ENCODE measurements around the gene ROBO1.
"Not testable (repeated sequence)": the region's sequence is repeated elsewhere in the genome, so short reads cannot be mapped to it uniquely, and the experiment has no call there.

Gene ROBO1

DNA sequence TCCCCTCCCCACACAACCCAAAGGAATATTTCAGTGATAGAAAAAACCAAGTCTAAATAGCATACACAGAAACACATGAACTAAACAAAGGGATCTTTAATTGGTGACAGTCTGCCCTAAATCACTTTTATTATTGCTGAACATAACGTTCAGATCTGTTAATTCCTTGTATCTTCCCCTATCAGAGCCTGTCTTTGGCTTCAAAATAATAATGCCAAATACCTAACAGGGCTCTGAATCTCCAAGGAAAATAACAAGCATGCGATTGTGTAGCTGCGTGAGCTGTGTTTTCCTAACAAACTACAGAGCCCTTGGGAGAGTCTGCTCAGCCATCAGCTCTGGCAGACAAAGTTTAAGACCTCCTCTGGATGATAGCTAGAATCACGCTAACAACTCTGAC is 1010.1 kb downstream of the ROBO1 start:
- no peak for DNase-seq

DNA sequence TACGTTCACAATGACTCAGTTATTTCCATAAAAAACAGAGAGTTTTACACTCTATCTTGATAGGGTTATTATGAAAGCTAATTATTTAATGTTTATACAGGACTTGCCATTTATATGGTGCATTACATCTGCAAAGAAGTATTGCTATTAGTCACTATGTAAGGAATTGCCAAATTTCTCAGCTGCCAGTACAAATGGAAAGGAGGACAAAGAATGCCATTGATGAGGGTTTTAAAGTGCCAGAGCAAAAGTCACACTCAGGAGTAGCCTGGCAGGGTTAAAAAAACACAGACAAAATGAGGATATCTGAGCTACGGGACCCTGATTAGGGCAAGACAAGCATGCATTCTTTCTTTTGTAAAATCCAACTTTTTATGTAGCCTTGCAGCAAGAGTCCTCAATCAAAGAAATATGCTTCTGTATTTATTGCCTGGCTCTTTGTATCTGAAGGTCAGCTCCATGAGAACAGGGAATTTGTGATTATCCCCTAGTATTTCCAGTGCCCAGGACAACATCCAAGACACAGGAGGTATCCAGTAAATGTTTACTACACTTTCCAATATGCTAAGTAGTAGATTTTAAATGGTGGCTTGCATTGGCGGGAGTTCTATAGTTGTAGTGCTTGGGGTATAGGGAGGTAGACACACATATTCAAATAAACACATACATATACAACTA is 1013.6 kb downstream of the ROBO1 start:
- peak; percentile 52 for DNase-seq

DNA sequence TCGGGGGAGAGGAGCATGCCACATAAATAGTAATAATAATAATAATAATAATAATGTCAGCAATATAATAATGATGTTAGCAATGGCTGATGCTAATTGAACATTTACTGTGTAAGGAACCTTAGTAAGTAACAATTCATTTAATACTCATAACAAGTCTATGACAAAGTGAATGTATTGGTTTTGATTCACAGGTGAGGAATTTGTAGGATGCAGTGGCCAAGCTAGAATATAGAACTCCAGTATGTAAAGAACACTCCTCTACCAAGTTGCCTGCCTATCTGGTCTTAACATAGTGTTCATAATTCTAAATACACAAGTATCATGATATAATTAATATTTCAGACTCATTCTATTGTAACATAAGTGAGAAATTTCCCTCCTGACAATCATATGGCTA is 1016.5 kb downstream of the ROBO1 start:
- DNase-seq = no peak

DNA sequence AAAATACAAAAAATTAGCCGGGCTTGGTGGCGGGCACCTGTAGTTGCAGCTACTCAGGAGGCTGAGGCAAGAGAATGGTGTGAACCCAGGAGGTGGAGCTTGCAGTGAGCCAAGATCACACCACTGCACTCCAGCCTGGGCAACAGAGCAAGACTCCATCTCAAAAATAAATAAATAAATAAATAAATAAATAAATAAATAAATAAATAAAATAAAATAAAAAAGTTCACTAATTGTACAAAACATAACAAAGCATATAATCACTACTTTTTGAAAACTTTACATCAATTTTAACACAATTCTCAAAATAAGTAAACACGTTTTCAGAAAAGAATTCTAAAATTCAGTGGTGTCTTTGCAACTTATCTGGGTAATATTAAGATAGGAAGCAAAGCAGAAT is 1017.5 kb downstream of the ROBO1 start:
- DNase-seq = not testable (repeated sequence)

DNA sequence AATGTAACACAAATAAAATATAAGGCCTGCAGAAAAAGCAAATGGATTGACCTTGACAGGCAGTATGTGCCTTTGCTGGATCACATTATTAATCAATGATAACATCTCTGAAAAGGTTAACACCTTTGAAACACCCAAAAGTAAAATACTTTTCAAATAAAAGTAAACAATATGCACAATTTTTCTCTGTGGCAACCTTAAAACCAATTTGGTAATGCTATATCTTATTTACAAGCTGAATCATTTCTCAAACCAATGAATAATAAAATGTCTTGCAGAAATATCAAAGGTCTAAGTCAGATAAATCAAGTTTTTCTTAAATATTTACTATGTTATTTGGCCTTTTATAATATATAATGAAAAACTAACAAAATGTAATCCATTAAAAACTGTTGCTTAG is 1018.7 kb downstream of the ROBO1 start:
- DNase-seq = no peak

DNA sequence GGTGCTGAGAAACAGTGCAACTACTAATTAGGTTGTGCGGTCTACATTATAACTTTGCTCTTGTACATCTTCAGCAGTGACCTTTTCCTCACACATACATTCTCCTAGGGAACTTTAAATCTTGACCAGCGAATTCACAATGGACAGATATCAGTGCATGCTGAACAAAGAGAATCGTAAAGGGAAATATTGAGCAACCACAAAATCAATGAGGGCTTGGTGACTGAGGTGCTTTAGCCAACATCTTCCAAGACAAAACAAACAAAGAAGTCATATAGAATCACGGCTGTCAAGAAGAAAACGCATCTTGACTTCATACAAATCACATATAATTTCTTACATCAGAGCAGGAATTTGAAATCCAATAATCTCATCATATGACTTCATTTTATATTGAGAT is 1022.0 kb downstream of the ROBO1 start:
- DNase-seq = no peak

DNA sequence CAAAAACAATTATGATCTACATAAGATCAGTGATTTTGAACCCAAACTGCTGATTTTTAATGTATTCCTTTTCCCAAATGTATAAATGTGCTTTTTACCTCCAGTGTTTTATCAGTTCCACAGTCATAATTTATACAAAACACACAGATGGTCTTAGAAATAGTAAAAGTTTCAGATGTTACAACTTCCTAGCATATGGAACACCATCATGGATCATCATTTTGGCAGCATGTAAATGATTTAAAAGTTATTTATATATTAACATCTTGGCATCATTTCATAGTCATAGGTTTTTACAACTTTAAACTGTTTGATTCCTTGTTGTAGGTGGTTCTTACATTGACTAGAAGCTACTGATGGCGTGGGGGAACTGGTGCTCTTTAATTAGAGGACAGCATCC is 1025.3 kb downstream of the ROBO1 start:
- DNase-seq = no peak

DNA sequence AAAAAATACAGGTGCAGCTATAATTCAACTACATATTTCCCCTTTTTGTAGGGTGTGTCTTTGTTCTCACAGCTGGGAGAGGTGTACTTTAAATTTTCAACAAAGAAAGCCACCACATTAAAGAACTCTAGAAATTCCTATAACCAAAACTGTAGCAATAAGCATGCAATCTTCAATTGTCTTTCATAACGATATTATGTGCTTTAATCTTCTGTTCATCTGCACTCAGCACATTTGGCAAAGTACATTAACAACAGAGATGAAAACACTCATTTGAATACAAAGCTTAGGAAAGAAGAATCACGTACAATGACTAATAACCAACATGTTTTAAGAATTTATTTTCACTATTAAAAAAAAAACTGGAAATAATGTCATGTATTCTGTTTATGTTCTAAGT is 1025.8 kb downstream of the ROBO1 start:
- no peak for DNase-seq

DNA sequence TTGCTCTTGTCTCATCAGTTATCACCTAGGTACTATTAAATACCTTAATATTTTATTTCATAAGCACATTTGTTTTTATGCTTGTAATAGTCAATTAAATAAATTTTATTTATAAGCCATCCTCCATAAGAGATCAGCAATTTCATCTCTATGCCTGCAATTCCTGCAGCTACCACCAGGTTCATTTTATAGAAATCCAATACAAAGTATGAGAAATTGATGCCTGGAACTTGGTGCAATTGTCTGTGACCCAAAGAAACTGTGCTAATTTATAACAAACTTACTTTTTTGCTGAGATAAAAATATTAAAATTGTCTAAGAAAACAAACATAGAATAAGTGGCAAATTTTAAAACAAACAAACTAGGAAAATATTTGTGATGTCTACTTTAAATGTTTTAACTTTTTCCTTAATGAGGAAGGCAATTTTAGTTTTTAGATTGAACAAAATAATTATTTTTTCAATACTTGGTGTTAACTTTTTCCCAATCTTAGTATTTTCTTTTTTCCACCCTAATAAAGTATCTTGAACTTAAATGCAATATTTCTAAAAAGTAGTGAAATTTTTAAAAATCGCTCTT is 1026.6 kb downstream of the ROBO1 start:
- no peak for DNase-seq

DNA sequence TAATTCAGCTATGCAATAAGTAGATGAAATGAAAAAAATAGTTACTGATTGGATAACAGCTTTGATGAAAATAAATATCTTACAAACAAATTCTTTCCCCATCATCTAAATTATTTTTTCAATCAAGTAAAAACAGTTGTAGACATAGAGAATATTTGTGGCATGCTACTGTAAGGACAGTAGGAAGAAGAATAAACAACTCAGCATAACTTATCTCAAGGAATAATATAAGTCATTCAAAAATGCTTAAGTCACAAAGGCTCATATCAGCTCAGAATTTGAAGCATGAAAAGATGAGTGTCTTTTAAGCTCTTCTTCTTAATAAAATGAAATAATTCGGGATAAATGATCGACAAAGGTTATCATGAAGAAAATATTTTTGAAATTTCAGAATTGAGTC is 1029.0 kb downstream of the ROBO1 start:
- no peak for DNase-seq

DNA sequence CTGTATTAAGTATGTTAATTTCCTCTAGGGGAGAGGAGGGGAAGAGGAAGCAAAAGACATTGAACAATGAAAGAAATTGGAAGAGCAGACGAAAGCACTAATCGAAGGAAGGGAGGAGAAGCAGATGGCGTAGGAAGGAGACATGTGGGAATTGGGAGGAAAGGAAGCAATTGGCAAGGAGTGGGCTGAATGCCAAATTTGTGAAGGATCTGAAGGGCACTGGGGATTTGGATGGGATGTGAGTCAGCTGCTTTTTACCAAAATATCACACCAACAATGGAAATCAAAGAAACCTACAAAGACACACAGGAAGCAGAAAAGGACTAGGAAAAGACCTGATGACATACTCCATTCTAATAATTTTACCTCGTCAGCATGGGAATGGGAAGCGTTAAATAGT is 1029.8 kb downstream of the ROBO1 start:
- no peak for DNase-seq

DNA sequence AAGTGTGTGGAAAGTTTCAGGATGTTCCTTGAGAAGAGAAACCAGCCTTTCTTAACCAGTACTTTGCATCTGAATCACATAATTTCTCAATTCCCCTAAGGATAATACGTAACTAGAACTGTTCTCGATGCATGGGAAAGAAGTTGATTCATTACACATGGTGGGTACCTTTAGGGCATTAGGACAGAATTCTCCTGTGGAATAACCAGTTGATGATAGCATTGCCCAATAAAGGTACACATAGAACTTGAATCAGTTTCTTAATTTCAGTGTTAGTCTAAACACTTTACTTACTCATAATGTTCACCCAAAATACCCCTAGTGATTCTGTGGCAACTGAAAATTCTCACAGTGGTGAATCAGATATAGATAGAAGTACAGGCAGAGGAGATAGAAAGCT is 1030.9 kb downstream of the ROBO1 start:
- DNase-seq = no peak

DNA sequence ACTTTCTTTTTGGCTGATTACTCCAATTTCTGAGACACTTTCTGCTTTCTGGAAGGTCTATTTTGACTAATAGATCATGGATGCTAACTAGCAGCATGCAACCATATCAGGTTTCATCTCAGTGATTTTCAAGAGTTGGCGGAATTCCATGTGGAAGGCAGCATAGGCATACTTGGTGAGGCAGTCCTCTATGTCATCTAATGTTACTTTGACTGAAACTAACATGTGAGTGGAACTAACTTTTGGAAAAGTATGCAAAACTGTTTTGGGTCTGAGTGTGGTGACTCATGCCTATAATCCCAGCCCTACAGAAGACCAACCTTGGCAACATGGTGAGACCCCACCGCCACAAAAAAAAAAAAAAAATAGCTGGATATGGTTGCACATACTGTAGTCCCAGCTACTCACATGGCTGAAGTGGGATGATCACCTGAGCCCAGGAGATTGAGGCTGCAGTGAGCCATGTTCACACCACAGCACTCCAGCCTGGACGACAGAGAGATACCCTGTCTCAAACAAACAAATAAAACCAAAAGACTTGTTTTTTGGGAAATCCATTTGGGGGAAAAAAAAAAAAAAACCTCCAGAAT is 1033.7 kb downstream of the ROBO1 start:
- no peak for DNase-seq

DNA sequence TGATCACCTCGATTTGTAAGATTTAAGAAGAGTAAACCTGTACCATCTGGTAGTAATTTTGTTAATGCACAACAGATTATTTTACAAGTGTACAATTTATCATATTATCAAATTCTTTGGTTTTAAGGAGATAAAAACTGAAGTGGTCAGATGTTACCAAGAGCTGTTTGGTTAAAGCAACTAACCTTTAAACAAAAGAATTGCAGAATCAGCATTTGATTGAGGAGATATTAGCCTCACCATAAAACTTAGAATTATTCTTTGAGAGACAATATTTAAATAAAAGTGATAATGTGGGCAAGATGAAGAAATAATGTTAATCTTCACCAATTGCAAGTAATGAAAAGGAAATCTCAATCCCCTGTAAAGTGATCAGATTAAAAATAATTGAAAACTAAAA is 1034.9 kb downstream of the ROBO1 start:
- no peak for DNase-seq

DNA sequence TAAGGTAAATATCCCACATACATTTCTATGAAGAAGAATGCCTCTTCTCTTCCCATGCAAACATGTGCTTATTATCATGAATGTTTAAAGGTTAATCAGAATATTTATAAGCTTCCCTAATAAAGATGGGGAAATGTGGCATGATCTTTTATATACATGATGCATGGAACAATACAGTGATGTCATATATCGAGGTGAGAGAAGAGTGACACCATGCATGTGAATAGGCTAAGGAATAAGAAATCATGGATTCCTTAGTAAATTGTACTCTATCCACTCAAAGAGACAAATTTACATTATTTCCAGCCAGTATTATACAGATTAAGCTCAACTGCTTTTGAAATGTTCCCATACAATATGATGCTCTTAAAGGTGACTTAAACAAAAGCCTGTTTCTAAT is 1035.3 kb downstream of the ROBO1 start:
- DNase-seq = no peak

DNA sequence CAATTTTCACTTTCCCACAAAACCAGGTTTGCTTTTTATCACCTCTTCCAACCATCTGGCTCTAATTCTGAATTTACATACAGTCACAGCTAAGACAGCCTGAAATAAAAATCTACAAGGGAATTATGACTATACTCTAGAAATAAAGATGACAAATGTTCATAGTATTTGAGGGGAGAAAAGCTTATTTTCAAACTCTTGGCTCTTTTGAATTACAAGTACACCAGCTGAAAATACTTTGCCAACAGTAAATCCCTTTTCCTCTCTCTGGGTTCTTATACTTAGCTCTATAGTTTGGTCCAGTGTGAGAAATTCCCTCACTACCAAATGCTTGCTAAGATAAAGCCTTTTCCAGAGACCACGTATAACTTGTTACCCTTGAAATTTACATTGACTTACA is 1037.9 kb downstream of the ROBO1 start:
- DNase-seq = no peak

DNA sequence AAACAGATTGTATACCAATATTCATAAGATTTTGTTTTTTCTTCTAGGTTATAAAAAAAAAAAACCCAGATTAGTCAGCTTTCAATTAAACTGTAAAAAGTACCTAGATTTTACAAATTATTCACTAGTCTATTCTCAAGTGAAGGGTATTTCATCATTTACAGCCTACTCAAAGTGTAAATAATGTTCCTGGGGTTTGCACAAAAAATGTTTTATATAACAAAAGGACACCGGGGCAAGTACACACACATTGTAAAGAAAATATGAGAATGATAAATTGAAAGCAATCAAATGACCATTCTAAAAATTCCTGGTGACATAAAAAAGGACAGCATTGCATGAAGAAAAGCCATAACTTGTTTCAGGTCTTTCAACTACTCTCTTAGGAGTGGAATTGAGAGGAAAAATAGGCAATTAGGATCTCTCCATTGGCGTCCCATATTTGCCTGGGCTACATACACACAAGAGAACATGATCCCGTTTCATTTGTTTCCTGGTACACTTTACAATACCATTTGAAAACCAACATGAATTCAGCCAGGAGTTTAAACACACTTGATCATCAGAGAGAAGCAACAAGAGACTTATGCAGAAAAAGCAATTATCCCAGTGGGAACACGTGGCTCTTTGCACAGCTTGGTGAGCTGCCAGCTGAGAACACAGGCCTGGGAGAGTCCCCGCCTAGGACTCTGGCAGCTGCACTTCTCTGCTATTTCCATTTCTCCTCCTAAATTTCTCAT is 1039.2 kb downstream of the ROBO1 start:
- no peak for DNase-seq

DNA sequence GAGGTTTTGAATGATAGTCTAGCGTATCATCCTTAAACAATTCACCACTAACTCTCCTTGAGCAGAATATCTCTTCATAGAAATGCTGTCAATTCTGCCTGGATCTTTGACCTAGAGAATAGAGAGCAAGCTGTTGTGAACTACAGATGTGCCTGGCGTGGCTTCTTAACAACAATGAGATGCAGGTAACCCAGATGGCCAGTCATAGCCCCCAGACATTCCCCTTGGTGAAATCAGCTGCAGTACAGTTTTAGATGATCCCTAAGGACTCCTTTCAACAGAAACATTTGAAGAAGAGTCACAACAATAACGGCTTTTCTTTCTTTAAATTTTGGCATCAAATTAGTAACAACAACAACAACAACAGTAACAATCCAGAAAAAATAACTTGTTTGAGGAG is 1041.3 kb downstream of the ROBO1 start:
- DNase-seq = peak; percentile 67

DNA sequence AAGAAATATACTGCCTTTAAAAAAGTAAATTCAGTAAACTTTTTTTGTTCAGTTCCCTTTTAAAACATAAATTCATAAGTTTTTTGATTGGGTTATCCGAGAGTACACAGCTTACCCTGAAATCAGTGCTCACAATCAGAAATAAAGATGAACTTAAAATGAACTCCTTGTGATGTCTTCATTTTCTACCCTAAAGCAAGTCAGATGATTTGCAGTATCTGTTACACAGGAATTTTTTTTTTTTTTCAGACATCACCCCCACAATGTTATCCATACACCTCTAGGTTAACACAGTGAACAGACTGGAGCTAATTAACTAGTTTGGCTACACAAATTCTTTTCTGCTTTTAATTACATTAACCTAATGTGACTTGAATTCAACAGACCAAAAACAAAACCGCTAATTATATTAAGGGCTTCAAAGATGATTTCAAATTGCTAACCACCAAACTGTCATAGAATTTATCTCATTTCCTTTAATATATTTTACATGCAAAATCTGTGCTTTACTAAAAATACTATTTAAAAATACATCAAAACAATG is 1042.0 kb downstream of the ROBO1 start:
- no peak for DNase-seq

DNA sequence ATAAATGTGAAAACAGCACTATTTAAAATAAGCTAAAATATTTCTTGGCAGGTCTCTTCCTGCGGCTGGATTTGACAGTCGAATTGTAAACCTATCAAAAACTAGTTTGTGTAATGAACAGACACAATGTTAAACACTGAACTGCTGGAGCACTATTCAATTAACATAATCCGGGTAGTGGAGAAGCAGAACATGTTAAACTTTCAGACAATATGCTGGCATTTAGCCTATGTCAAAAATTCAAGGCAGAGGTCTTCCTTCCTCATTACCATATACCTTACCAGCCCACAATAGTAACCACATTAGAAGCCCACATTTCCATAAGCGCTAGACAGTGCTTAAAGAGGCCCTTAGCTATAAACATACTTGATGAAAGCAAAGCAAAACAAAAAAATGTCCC is 1042.9 kb downstream of the ROBO1 start:
- DNase-seq = no peak

DNA sequence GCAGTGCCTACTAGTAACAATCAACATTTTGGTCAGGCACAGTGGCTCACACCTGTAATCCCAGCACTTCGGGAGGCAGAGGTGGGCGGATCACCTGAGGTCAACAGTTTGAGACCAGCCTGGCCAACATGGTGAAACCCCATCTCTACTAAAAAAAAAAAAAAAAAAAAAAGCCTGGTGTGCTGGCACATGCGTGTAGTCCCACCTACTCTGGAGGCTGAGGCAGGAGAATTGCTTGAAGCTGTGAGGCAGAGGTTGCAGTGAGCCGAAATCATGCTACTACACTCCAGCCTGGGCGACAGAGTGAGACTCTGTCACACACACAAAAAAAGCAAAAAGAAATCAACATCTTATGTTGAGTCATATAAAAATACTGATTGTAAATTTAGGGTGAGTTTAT is 1043.4 kb downstream of the ROBO1 start:
- DNase-seq = not testable (repeated sequence)

DNA sequence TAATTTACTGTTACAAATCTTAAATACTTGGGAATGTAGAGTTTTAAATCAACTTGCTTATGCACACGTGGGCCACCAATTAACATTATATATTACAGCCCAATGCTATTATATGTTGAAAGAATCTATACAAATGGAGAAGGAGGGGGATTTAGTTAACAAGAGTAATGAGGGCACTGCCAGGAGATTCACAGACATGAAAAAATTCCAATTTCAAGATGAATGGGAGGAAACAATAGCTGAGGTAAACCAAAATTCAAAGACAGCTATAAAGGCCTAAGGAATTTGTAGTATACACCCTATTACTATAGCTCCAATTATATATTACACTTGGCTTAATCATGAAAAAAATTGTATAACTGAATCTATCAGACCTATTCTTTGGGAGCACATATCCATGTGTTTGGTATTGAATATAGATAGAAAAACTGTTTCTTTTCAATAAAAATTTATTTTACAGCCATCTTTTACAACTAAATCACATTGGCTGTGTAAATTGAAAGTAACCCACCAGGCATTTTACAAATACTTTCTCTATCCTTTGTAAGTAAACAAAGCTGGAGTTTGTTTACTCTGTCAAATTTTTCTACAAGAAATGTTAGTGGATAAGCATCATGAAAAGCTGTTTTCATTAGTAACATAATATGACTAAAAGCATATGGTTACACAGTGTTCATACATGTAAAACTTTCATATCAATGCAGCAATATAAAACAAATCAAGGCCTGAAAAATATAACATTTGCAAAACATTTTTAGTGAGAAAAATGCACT is 1045.8 kb downstream of the ROBO1 start:
- no peak for DNase-seq

DNA sequence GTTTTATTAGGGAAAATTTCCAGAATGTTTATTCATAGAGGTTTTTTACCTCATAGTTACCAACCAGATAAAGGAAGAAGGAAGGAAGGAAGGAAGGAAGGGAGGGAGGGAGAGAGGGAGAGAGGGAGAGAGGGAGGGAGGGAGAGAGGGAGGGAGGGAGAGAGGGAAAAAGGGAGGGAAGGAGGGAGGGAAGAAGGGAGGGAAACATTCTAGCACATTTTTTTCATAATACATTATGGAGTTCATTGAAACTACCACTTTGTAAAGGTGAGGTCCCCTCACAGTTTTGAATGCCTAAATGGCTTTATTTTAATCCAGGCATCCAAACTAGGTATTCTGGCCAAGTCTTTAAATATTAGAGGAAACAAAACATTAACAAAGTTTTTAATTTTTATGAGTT is 1049.1 kb downstream of the ROBO1 start:
- no peak for DNase-seq

All from islet precursor cell (in vitro differentiated cells).